LNCaP clone FGC (cell line): ENCODE measurements around the gene GLS.
"Not testable (repeated sequence)": the region's sequence is repeated elsewhere in the genome, so short reads cannot be mapped to it uniquely, and the experiment has no call there.

Experiments used
- DNase-seq: peaks from one replicate; pipeline ENCODE4 v3.0.0-alpha.2; 2011; ENCODE audit warnings: low read depth
- H3K4me3 ChIP-seq: 2 replicates; pipeline ENCODE4 v1.5.1; 2011; ENCODE audit warnings: mild to moderate bottlenecking, low read depth, low read length, control low read depth
- TF ChIP-seq, protein P1 (sequence below): IDR thresholded peaks from 2 replicates; pipeline ENCODE4 v1.5.1; 2012; ENCODE audit warnings: mild to moderate bottlenecking; ENCODE audit not compliant: control insufficient read depth, insufficient read depth; ENCODE audit errors: extremely low read depth

Gene GLS

DNA sequence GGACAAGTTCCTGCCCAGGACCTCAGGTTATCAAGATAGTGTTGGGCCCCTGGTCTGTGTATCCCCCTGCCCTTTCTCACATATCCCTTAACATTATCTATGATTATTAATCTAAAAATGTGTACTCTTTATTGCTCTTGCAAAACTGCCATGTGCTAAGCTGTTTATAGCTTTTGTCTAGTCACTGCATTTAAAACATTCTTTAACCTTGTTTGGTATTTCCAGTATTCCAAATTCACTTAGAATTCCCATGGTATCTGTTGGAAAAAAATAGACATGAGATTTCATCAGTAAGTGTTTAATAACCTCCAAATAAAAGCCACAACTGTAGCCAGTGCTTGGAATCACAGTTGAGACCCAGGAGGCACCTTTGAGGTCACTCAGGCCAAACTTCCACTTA lies 16.2 kb upstream of the GLS start:
- no peak overlapping the region for H3K4me3 ChIP-seq
- no peak for DNase-seq
- TF ChIP-seq, protein P1, sequence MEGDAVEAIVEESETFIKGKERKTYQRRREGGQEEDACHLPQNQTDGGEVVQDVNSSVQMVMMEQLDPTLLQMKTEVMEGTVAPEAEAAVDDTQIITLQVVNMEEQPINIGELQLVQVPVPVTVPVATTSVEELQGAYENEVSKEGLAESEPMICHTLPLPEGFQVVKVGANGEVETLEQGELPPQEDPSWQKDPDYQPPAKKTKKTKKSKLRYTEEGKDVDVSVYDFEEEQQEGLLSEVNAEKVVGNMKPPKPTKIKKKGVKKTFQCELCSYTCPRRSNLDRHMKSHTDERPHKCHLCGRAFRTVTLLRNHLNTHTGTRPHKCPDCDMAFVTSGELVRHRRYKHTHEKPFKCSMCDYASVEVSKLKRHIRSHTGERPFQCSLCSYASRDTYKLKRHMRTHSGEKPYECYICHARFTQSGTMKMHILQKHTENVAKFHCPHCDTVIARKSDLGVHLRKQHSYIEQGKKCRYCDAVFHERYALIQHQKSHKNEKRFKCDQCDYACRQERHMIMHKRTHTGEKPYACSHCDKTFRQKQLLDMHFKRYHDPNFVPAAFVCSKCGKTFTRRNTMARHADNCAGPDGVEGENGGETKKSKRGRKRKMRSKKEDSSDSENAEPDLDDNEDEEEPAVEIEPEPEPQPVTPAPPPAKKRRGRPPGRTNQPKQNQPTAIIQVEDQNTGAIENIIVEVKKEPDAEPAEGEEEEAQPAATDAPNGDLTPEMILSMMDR: no peak

DNA sequence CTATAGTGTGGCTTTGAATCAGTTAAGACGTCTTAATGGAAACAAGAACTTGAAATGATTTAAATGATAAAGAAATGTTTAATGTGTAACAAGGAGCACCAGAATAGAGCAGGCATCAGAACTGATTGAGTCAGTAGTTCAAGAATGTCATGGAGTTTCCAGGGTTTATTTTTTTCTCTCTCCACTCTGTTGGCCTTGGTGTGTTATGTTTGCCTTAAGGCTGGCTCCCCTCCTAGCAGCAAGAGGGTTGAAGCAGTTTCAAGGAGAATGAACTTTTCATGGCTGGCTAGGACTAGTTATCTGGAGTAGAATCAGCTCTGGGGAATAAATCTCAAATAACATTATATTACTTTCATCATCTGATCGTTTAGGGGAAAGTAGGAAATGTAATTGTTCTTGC lies 13.4 kb upstream of the GLS start:
- TF ChIP-seq, protein P1: no peak
- no peak overlapping the region for H3K4me3 ChIP-seq
- DNase-seq: no peak

DNA sequence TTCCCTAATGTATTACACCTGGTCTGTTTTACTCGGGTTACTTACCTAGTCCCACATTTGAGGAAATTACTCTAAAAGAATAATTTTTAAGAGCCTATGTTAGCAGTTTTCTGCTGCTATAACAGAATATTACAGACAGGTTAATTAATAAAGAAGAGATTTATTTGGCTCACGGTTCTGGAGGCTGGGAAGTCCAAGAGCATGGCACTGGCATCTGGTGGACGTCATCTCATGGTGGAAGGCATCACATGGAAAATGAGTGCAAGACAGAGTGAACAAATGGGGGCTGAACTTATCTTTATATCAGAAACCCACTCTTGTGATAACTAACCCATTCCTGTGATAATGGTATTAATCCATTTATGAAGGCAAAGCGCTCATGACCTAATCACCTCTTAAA lies 12.8 kb upstream of the GLS start:
- H3K4me3 ChIP-seq: no peak overlapping the region
- TF ChIP-seq, protein P1: no peak
- DNase-seq: no peak

DNA sequence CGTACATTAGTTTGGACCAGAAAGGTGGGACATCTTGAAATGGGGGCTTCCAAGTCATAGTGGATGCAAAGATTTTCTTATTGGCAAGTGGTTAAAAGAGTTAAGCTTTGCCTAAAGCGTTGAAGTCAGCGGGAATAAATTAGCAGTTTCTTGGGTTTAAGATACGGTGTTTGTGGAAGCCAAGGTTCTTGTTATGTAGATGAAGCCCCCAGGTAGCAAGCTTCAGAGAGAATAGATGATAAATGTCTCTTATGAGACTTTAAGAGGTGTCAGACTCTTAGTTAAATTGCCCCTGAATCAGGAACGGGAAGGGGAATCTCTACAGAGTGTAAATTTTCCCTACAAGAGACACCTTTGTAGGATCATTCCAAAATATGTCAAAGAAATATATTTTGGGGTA lies 10.9 kb upstream of the GLS start:
- H3K4me3 ChIP-seq: no peak overlapping the region
- TF ChIP-seq, protein P1: no peak
- DNase-seq: no peak

DNA sequence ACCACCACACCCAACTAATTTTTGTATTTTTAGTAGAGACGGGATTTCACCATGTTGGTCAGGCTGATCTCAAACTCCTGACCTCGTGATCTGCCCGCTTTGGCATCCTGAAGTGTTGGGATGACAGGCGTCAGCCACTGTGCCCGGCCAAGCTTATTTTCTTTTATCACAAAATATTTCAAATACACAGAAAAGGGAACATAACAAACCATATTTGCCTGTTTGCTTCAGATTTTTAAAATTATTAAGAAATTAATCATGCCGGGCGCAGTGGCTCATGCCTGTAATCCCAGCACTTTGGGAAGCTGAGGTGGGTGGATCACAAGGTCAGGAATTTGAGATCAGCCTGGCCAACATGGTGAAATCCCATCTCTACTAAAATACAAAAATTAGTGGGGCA lies 7.2 kb upstream of the GLS start:
- DNase-seq, H3K4me3 ChIP-seq: not testable (repeated sequence)

DNA sequence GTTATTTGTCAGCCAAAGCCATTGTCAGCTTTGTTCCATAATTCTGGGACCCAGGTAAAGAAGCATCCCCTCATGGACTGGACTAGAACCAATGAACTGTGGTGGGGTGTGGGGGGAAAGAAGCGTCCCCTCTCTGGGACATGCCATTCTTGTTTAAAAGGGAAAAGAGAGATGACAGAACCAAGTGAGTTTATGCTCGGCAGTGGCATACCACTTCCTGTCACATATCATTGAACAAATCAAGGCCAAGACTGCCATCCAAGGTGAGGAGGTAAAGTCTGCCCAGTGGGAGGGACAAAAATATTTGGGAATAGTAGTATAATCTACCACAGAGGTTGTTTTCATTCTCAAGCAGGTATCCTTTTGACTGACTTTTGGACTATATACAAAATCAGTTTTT lies 4.7 kb upstream of the GLS start:
- H3K4me3 ChIP-seq: no peak overlapping the region
- TF ChIP-seq, protein P1: no peak
- DNase-seq: no peak

DNA sequence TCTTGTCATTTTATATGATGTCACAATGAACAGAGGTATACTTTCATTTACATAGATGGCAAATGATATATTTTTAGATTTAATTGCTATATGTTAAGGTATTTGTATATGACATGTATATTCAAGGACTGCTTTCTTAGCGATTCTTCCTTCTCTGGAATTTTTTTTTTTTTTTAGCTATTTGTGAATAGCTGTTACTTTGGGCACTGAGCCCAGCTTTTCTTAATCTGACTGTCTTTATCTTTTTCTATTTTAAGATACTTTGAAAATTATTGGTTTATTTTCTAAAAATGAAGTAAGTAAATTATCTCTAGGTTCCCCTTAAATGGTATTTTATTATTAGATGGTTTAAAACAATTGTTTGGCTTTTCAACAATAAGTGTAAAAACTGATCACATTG lies 4.0 kb upstream of the GLS start:
- TF ChIP-seq, protein P1: no peak
- no peak overlapping the region for H3K4me3 ChIP-seq
- no peak for DNase-seq

DNA sequence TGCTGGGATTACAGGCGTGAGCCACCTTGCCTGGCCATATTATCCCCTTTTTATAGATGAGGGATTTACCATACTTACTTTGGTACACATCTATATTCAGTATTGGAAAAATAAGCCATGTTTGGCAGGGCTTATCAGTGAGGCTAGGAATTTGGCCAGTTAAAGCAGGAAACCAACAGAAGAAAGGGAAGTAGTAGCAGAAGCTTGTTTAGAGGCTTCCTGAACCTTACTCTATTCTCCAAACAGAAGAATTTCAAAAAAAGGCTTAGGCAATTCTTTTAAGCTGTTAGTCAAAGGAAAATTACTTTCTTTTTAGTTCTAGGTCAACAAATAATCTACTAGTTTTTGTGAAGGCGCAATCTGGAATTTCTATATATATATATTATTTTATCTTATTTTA lies 3.2 kb upstream of the GLS start:
- no peak overlapping the region for H3K4me3 ChIP-seq
- DNase-seq: no peak
- TF ChIP-seq, protein P1: no peak
